Measurements from ENCODE around the gene LYRM2.
A peak's percentile ranks its signal among the peaks of the same experiment; 100 is the strongest.

Gene LYRM2, protein sequence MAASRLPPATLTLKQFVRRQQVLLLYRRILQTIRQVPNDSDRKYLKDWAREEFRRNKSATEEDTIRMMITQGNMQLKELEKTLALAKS

DNA sequence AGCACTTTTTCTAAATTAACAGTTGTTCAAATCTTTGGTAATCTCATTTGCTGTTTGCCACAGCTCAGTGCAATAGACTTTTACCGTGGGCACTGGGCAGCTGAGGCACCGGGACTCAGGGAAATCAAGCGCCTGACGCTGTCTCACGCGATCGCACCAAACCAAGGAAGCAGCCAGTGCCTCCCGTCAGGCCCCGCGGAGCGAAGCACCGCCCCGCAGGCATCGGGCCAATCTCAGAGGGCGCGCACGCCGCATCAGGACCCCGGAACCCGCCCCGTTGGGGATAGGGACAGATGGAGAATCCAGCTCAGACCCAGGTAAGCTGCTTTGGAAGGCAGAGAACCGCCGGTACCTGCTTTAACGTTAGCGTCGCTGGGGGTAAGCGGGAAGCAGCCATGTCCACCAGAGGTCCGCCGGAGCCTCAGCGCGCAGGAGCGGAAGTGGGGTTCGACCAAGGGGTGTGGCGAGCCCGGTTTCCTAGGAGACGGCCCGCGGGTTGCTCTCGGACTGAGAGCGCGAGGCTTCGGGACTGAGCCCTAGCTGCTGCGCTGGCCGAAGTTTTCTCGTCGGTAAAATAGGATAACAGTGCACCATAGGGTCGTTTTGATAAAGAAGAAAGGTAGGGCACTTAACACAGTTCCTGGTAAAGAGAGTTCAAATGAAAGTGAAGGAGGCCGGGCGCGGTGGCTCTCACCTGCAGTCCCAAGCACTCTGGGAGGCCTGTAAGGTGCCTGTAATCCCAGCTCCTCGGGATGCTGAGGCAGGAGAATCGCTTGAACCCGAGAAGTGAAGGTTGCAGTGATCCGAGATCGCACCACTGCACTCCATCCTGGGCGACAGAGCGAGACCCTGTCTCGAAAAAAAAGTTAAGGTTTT, at the start of gene LYRM2:
Gene LYRM2, minus strand, starts transcription at position 428 of the 876 bp plus-strand sequence. Its CDS starts 31 bp downstream, at position 397.
- DNase-seq: peak; percentile 42 to 99 (median 94)

DNA sequence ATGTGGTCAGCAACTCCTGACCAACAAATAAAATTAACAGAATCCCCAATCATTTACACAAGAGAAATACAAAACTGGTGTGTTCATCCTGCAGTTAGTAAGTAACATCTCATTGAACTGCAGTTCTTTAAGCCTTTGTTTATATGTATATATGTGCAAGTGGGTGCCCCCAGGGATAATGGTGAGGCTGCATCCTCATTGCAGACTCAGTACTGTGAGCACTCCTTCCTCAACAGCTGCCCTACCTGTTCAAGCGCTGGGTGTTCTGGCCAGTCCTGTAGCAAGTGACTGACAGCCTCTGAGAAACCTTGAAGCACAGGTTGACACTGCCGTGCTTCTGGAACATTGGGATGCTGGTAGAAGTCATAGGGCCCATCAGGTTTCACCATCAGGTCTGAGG, 49.8 kb upstream of the LYRM2 start:
- no peak for DNase-seq

DNA sequence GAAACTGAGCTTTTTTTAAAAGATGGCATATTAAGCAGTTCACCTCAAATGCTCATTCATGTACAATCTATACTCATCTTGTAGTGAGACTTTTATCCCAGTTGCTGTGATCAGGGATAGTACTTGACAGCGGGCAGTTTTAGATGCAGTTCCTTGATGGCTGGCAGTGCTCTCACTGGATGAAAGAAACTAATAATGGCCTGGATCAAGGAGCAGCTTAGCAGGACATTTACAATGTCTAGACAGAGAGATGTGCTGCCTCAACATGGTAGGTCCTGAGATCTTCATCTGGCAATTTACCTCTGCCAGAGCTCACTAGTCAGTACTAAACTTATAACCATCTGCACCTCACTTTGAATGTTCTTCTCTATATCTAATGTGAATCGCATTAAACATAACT, 46.8 kb upstream of the LYRM2 start:
- no peak for DNase-seq

DNA sequence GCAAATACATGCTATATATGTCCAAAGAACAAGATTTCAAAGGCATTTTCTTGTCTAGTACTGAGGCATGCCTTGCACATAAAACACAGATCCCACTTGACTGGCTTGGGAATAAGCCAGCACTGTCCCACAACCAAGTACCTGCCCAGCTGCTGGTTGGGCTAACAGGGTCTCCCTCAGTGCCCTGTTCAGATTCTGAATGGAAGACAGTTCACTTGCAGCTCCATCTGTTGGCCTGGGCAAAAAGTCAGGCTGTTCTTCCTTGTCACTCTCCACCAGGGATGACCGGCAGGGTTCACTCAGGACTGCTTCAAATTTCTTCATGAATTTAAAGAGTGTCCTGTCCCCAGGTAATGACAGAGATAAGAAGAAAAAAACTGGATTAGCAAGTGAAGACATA, 44.4 kb upstream of the LYRM2 start:
- DNase-seq: no peak

DNA sequence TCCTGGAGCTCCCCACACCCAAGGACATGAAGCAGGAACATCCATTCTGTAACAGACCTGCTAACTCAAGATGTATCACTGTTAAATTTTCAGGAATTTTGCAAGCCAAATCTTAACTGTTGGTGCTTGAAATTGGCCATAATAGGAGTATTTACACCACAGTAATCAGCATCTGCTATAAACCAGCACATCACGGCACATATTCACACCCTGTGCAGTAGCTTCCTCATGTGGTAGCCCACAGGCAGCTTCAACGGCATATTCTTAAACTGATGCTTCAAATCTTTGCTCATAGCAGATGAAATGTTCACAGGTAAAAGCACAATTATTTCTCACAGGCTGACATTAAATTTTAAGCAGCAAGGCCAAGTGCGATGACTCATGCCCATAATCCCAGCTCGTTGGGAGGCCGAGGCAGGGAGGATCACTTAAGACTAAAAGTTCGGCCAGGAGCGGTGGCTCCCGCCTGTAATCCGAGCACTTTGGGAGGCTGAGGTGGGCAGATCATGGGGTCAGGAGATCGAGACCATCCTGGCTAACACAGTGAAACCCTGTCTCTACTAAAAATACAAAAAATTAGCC, 43.5 kb upstream of the LYRM2 start:
- DNase-seq: peak in 3 of 56 donors; percentile 6 to 10 (median 9)

DNA sequence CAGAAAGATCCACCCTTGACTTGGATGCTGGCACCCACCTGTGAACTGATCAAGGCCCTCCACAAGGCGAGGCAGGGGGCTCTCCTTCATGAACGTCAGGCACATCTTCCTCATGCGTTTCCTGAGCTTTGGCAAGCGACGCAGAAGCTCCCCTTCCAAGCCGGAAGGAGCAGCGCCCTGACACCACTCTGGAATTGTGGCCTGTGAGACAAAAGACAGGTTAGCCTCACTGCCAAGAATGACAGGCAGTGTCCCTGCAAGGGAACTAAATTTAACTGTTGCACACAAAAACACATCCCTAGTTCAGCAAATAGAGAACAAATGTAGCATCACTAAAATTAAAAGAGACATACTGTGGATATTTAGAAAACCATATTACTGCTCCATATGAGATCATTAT, 42.0 kb upstream of the LYRM2 start:
- DNase-seq: no peak

DNA sequence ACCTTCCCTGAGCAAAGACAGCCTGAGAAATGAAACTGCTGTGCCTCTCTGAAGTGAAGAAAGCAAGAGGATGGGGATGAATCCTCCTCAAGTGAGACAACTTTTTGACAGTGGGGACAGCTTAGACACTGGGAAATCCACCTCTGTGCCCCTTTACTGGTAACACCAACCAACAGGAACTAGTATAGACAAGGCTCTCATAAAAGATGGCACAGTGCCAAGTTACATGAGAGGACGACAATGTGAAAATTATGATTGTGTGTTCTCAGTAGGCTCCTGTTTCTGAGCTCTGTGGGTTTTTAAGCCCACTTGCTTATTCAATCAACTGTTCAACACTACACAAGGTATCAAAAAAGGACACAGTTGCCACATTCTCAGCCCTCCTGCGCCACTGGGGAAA, 41.6 kb upstream of the LYRM2 start:
- DNase-seq: no peak

DNA sequence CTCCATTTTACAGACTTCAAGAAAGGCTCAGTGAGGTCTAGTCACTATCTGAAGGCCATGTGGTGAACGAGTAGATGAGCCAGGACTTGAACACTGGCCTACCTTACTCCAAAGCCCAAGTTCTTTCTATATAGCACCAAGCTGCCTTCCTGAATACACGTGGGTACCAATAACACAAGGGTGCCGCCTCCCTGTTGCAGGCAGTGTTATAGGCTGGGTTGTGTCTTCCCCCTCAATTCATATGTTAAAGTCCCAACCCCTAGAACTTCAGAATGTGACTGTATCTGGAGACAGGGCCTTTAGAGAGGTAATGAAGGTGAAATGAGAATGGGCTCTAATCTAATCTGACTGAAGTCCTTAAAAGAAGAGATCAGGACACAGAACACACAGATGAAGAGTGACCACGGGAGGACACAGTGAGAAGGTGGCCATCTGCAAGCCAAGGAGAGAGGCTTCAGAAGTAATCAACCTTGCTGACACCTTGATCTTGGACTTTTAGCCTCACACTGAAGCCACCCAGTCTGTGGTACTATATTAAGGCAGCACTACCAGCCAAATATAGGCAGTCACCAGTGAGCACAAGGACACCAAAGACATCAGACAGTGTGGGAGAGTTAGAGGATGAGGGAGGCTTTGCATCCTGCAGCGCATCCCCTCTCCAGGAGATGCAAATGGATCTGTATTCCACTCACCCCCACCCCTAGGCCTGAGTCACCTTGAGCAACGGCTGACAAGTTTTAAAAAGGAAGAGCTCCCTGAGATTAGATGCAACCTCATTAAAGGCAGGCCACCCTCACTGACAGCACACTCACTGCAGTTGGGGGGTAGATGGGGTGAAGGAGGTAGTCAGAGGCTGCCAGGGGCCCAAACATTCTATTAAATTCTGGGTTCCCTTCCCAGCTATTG, 40.9 kb upstream of the LYRM2 start:
- DNase-seq: peak in 21 of 56 donors; percentile 5 to 62 (median 30)

DNA sequence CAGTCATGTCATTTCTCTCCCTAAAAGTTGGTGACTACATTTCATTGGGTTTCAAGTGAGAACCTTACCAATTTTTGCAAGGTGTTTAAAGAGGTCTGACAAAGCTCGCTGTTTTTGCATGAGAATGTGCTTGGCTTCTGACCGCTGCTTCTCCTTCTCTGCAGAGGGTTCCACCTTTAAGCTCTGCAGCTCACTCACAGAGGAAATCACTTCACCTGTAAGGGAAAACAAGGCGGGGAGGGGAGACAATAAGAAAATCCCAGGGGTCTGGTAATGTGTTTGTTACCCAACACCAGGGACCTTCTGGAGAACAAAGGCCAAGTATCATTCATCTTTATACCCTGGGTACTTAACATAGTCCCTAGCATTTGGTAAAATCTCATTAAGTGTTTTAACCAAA, 40.0 kb upstream of the LYRM2 start:
- no peak for DNase-seq

DNA sequence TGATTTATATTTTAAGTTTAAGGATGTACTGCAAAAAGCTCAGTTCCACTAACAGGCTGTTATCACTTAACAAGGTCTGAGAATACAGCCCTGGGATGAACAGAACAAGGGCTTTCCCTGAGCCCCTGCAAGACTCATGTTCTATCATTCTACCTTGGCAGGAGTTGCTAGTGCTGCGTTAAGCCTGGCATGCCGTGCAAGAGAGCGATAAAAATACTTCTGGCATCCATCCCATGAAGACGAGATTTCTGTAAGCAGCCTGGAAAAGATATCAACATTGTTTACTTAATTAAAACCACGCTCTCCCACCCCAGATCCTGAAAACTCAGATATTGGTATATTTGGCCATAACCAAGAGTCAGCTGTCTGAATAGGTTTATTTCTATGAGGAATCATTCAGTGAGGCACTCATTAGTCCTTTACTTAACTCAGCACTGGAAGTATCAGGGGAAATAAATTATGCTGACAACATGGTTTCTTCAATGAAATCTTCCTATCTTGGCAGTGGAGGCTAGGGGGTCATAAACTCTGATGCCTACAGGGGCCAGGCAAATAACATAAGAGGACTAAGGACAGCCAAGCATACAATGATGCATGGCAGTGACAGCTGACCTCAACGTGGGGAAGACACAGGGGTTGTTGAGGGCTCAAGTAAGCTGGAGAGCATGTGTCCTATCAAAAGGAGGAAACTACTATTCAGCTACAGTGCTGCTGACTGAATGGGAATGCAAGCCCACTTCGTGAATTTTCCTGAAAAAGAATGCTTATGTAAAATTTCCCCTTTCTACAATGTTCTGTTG, 37.6 kb upstream of the LYRM2 start:
- no peak for DNase-seq

DNA sequence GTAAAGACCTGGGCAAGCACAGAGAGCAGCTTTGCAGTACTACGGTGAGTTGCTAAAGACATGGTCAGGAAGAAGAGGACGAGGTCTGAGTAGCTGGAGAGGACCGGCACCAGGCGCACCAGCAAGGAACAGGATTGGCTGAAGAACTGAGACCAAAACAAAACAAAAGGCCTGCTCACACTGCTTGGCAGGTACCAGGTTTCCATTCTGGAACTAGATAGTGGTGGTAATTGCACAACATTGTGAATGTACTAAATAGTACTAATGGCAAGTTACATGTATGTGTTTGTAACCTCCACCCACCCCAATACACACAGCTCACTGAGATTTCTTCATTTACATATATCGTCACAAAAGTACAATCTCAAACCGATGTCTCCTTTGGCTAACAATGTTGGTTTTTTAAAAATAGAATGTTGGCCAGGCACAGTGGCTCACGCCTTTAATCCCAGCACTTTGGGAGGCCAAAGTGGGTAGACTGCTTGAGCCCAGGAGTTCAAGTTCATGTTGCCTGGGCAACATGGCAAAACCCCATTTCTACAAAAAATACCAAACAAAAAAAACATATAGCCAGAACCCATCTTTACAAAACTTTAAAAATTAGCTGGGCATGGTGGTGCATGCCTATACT, 32.5 kb upstream of the LYRM2 start:
- no peak for DNase-seq

DNA sequence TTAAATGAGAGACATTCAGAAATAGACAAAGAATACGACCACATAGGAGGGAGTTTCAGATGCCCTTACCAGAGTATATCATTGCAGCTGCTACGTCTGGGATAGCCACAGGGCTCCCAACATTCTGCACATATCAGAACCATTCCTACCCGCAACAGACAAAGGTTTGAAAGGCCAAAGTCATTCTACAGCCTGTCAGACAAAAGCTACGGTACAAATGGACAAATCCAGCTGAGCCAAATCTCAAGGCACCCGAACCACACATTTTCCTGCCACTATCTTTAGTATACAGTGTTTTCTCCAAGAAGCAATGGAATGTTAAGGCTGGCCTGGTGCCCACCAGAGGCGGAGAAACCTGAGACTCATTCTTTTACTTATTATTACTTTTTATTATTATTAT, 30.5 kb upstream of the LYRM2 start:
- no peak for DNase-seq

DNA sequence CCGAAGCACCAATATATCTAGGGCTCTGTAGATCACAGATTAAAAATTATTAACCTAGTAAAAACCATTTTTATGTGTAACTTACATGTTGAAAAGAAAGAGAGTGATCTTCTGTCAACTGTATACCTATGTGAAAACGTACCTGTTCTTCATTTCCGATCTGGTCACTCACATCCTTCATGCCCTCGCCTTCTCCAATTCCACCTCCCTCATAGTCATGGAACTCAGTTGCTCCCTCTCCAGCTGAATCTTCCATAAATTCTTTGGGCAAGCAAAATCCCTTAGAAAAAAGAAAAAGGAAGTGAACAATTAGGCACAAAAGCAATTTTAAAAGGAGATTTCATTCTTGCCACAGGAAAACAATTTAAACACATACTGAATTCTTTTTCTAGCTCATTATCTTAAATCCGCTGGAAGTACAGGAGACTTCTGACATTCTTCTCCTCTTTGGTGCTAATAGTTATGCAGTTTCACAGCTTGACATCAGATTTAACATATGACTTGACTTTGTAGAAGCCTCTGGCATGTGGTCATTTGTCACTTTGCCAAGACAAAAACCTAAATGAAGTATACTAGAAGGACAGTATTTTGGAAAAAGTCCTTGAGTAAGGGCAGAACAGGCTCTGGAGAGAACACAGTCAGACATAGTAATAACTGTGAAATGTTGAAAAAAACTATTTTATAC, 29.5 kb upstream of the LYRM2 start:
- no peak for DNase-seq

DNA sequence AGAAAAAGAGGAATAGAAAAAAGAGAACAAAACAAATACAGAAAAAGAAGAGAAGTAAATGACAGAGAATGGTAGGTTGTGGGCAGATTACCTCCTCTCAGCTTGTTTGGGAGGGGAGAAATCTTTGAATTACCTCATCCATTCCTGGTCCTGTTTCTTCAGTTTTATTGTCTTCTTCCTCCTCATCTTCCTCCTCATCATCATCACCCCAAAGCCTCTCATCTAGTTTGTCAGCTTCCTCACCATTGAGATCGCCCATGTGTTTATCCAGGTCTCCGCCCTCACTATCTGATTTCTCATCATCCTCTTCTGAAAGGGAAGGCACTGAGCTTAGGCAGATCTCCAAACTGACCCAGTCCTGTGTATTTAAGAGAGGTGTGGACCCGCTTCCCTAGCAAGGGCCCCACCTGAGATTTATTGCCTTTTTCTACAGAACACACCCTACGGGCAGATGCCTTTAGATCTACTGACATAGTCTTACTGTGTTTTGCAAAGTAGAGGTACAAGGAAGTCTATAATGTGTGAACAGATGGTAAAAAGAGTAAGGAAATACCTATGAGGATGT, 24.2 kb upstream of the LYRM2 start:
- DNase-seq: no peak

DNA sequence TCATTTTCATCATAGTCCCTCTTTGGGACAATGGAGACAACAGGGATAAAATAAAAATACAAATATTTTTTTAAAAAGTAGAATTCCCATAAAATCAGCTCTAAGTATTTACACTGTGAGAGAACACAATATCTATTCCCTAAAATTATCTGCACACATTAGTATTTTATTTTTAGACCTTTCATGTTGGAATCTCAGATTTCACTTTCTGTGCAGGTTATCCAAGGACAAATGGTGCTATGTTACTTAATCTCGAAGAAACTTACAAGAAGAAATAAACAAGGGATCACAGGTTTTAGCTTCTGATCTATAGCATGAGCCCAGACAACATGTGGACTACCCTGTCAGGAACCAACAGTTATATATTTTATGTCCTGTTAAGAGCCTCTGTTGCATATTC, 23.0 kb upstream of the LYRM2 start:
- DNase-seq: no peak

DNA sequence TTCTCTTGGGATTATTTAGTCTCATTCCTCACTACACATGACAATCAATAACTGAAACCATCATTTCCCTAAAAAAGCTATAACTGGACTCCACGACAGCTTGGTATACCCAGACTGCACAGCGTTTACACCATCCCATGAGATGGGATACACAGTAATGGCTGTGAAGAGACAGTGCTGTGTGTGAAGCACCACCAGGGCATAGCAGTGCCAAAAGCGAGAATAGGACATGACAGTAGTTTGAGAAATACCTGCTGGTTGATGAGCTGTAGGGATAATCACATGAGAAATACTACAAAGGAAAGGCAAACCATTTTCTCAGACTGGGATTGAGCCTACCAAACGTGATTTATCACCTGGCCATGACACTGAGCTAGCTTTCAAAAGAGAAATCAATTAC, 22.4 kb upstream of the LYRM2 start:
- no peak for DNase-seq

DNA sequence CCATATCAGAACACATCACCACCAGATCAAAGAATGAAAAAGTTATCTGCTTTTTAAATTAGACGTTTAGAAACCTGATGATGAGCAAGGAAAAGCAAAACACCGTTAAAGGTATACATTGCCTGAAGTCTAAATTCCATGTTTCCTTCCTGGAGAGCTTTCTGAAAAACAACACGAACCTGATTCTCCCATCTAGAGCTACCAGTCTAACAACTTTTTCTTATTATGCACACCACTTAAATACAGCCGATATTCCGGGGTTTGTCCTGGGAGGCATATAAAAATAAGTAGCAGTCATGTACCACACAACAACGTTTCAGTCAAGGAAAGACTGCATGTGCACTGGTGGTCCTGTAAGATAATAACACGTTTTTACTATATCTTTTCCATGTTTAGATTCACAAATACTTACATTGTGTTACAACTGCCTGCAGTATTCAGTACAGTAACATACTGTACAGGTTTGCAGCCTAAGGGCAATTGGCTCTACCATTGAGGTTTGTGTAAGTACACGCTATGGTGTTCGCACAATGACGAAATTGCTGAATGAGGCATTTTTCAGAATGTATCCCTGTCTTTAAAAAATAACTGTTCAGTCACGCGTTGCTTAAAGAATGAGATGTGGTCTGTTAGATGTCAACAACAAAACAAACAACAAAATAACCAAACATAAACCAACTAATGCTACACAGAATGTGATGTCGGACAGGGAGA, 19.1 kb upstream of the LYRM2 start:
- no peak for DNase-seq

DNA sequence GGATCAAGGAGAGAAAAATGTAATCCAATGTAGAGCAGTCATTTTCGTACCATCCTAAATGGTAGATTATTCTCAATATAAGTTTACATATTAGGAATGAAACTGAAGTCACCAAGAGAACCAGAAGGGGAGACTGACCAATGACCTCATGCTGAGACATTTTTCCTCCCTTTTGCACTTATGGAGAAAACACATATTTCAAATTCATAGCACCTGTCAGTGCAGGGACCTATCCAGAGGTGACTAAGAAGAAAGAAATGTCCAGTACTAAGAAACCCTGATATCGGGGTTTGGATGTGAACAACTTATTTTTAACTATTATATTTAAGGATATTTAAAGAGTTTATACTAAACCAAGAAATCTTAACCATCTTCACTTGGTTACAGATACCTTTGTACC, 16.6 kb upstream of the LYRM2 start:
- DNase-seq: no peak

DNA sequence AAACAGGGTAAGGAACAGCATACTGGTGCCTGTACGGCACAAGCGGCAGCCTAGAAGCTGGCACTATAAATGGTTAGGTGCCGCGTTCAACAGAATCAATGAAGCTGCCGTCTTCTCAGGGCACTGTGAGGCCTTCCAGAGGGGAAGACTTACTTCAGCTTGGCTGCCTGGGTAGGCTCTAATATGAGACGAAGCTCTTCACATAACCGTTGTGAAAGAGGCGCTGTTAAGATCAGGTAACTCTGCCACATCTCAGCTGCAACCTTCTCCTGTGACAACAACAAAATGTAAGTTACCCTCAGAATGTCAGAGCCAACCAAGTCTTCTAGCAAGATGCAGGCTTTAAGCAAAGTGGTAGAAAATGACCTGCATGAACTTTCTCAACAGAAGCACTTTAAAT, 12.0 kb upstream of the LYRM2 start:
- DNase-seq: no peak
